ENCODE measurements around the gene MSX1. TPM values are rescaled to one million over a fixed set of nuclear protein-coding genes. Genes with fewer than 3 reads are reported as not detected.

MSX1 gene
- total RNA-seq, 2 experiments from 2014 or later: 0.16 to 0.61 TPM

DNA sequence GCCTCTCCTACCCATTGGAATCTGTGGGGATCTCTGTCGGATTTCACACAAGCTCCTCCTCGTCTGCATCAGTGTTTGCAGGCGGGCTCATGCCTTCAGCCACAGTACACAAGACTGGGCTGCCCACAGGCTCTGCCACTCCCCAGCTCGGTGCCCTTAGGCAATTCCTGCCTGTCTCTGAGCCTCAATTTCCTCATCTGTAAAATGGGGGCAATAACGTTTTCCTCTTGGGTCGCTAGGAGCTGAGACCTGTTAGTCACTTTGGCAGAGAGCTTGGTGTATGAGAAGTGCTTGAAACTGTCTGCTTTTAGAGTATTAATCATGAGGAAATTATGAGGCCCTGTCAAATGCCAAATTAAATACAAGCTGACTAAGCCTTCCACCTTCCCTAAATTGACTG lies 27.6 kb upstream of the MSX1 start:
- DNase-seq (no peak), ATAC-seq (no peak)
- H3K9me3 Mint-ChIP-seq: peaks cover 4% of the 10 kb centered on the region
- ChIA-PET CTCF (no interaction called here), POLR2A (no interaction called here)
- no peak overlapping the region for H3K4me3 Mint-ChIP-seq
- peaks cover 7% of the 10 kb centered on the region for H3K27me3 Mint-ChIP-seq
- intact Hi-C loops (cut with micrococcal nuclease): no loop called here
- H3K36me3 Mint-ChIP-seq (ENCODE audit: low read depth): no peaks in the 10 kb centered on the region
- no peak overlapping the region for H3K27ac Mint-ChIP-seq
- no peaks in the 10 kb centered on the region for H3K4me1 Mint-ChIP-seq (ENCODE audit: low read depth)
- TF ChIP-seq CTCF (IDR thresholded peaks at IDR 0.05): no peak

- DNase-seq: no peak
- Mint-ChIP-seq H3K9me3 (peaks cover 4% of the 10 kb centered on the region), H3K27me3 (peaks cover 2% of the 10 kb centered on the region), H3K4me1 (ENCODE audit: low read depth) (no peaks in the 10 kb centered on the region), H3K36me3 (ENCODE audit: low read depth) (no peaks in the 10 kb centered on the region), H3K4me3 (no peak overlapping the region), H3K27ac (no peak overlapping the region)
- POLR2A ChIA-PET: no interaction called here
- no peak for TF ChIP-seq CTCF (IDR thresholded peaks at IDR 0.05)
- ATAC-seq: no peak
- intact Hi-C loops (cut with micrococcal nuclease): no loop called here
- CTCF ChIA-PET: interaction anchor here (0.9 kb wide), 1 partner anchor 14 kb away, joined by 3 read pairs; no protein-coding TSS in a partner anchor
These were observed 23.4 kb upstream of the MSX1 start for GRCh38 chr4:4836044-4836443.

- ChIA-PET CTCF (interaction anchor here (0.6 to 1.1 kb wide), 2 partner anchors 111 to 1230 kb away, joined by 3 read pairs; no protein-coding TSS in a partner anchor), POLR2A (no interaction called here)
- peaks cover 5% of the 10 kb centered on the region for H3K27me3 Mint-ChIP-seq
- H3K27ac Mint-ChIP-seq: no peak overlapping the region
- intact Hi-C loops (cut with micrococcal nuclease): no loop called here
- no peaks in the 10 kb centered on the region for H3K36me3 Mint-ChIP-seq (ENCODE audit: low read depth)
- no peak for TF ChIP-seq CTCF (IDR thresholded peaks at IDR 0.05)
- H3K4me1 Mint-ChIP-seq (ENCODE audit: low read depth): no peaks in the 10 kb centered on the region
- H3K4me3 Mint-ChIP-seq: no peak overlapping the region
- no peak for DNase-seq
- peaks cover 4% of the 10 kb centered on the region for H3K9me3 Mint-ChIP-seq
- ATAC-seq: no peak
These were observed 22.1 kb upstream of the MSX1 start for GRCh38 chr4:4837316-4837715.

GRCh38 chr4:4838051-4838935 lies 21.2 kb upstream of the MSX1 start:
- H3K9me3 Mint-ChIP-seq: peaks cover 4% of the 10 kb centered on the region
- no peak overlapping the region for H3K4me3 Mint-ChIP-seq
- H3K4me1 Mint-ChIP-seq (ENCODE audit: low read depth): no peaks in the 10 kb centered on the region
- TF ChIP-seq CTCF (IDR thresholded peaks at IDR 0.05): no peak
- H3K36me3 Mint-ChIP-seq (ENCODE audit: low read depth): no peaks in the 10 kb centered on the region
- no peak for DNase-seq
- peaks cover 6% of the 10 kb centered on the region for H3K27me3 Mint-ChIP-seq
- ChIA-PET CTCF (interaction anchor here (1.1 kb wide), 1 partner anchor 112 kb away, joined by 3 read pairs; no protein-coding TSS in a partner anchor), POLR2A (no interaction called here)
- no peak overlapping the region for H3K27ac Mint-ChIP-seq
- intact Hi-C loops (cut with micrococcal nuclease): no loop called here
- ATAC-seq: no peak

All from activated CD8-positive, alpha-beta T cell treated with anti-CD3 and anti-CD28 coated beads for 36 hours (primary cell).